Suprapubic skin (tissue), 3 donors: ENCODE data around the gene DPAGT1.

Source experiments
- CTCF ChIP-seq, 2 donors: fragments of 200-600 bp in 1 of 2; fragments of 450-650 bp in 1 of 2; sonication (generic) in 1 of 2; IDR thresholded peaks; one replicate each; pipeline ENCODE4 v1.5.1; 2016 to 2019; ENCODE audit warnings: antibody characterized with exemption in 2 of 2, mild to moderate bottlenecking in 1 of 2, moderate library complexity in 1 of 2
- POLR2A ChIP-seq, 2 donors: fragments of 450-650 bp; IDR thresholded peaks; one replicate each; pipeline ENCODE4 v1.6.1; 2017; ENCODE audit warnings: antibody characterized with exemption in 2 of 2, mild to moderate bottlenecking in 2 of 2, moderate library complexity in 2 of 2

DNA sequence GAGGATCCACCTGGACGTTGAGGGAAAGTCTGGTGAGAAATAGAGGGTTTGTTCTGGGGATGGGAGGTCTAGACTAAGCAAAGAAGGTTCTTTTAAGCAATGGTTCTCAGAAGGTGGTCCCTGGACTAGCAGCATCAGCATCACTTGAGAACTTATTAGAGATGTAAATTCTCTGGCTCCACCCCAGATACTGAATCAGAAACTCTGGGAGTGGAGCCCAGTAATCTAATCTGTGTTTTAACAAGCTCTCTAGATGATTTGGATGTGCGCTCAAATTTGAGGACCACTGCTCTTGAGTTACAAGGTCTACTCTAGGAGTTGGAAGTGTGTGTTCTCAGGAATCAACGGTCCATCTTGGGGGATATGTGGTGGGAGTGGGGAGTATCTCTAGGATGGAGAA lies 43.9 kb upstream of the DPAGT1 start:
- TF ChIP-seq POLR2A (IDR thresholded peaks at IDR 0.05) (no peak), CTCF (IDR thresholded peaks at IDR 0.05) (no peak)
